ENCODE measurements around the gene IL32. TPM values are rescaled to one million over a fixed set of nuclear protein-coding genes. Genes with fewer than 3 reads are reported as not detected.

Gene IL32
- total and polyA plus RNA-seq, 2 experiments from 2014 or later, result 2.3 to 6.1 TPM

DNA sequence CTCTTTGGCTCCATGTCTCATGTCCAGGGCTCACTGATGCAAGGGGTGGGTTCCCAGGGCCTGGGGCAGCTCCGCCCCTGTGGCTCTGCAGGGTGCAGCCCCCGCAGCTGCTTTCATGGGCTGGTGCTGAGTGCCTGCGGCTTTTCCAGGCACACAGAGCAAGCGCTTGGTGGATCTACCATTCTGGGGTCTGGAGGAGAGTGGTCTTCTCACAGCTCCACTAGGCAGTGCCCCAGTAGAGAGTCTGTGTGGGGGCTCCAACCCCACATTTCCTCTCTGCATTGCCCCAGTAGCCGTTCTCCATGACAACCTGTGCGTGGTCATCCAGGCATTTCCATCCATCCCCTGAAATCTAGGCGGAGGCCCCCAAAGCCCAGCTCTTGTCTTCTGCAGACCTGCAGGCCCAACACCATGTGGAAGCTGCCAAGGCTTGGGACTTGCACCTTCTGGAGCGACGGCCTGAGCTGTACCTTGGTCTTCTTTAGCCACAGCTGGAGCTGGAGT, 5.2 kb downstream of the IL32 start (continued):
- TF ChIP-seq, protein P1, sequence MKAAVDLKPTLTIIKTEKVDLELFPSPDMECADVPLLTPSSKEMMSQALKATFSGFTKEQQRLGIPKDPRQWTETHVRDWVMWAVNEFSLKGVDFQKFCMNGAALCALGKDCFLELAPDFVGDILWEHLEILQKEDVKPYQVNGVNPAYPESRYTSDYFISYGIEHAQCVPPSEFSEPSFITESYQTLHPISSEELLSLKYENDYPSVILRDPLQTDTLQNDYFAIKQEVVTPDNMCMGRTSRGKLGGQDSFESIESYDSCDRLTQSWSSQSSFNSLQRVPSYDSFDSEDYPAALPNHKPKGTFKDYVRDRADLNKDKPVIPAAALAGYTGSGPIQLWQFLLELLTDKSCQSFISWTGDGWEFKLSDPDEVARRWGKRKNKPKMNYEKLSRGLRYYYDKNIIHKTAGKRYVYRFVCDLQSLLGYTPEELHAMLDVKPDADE (IDR thresholded peaks at IDR 0.05), result no peak
- TF ChIP-seq STAT1 (IDR thresholded peaks at IDR 0.05; ENCODE audit: unreplicated experiment) (no peak), EZH2 (IDR thresholded peaks at IDR 0.05; ENCODE audit: low read depth, unreplicated experiment) (no peak)

DNA sequence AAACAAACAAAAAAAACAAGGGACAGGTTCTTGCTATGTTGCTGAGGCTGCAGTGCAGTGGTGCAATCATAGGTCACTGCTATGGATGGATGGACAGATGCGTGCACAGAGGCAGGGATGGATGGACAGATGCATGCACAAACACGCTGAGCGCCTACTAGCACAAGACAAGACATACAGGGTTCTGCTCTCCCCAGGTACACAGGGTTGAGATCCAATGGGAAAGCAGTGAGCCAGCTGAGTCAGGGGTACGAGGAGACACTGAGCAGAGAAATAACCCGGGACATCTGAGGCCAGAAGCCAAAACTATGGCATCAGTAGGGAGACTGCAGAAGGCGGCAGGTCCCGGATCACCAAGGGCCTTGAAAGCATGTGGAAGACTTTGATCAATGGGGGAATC, 6.2 kb downstream of the IL32 start:
- Histone ChIP-seq H3K4me3 (no peak overlapping the region), H3K27ac (ENCODE audit: low read depth) (no peak overlapping the region), H2AFZ (no peak overlapping the region), H4K20me1 (replicated peaks; ENCODE audit: insufficient read depth) (no peaks in the 10 kb centered on the region), H3K36me3 (ENCODE audit: insufficient read depth) (no peaks in the 10 kb centered on the region), H3K79me2 (replicated peaks; ENCODE audit: insufficient read depth) (no peaks in the 10 kb centered on the region), H3K27me3 (ENCODE audit: insufficient read depth) (no peaks in the 10 kb centered on the region), H3F3A (replicated peaks; ENCODE audit: low read depth) (no peaks in the 10 kb centered on the region), H3K4me1 (ENCODE audit: insufficient read depth) (no peaks in the 10 kb centered on the region), H3K9me2 (ENCODE audit: insufficient read depth) (no peaks in the 10 kb centered on the region), H3K4me2 (no peak overlapping the region)
- Mint-ChIP-seq H3K4me1 (peaks cover 31% of the 10 kb centered on the region), H3K9me3 (no peaks in the 10 kb centered on the region; the same call in 1 of the 3 replicates), H3K4me3 (no peak overlapping the region; the same call in 2 of the 3 replicates), H3K27ac (no peak overlapping the region), H3K27me3 (ENCODE audit: insufficient read depth, low read depth, poor library complexity) (peaks cover 19% of the 10 kb centered on the region), H3K36me3 (ENCODE audit: low read depth) (peaks cover 2% of the 10 kb centered on the region)
- no peak for ATAC-seq
- DNase-seq (ENCODE audit: low spot score), result no peak
- TF ChIP-seq, protein P1 (IDR thresholded peaks at IDR 0.05), result no peak
- TF ChIP-seq ZNF114 (CRISPR knock-in tag; IDR thresholded peaks at IDR 0.05) (no peak), NANOG (IDR thresholded peaks at IDR 0.05; ENCODE audit: borderline replicate concordance) (no peak), JUNB (IDR thresholded peaks at IDR 0.05; ENCODE audit: unreplicated experiment) (no peak), EZH2 (IDR thresholded peaks at IDR 0.05; ENCODE audit: low read depth, unreplicated experiment) (no peak), CREB1 (CRISPR knock-in tag; IDR thresholded peaks at IDR 0.05; ENCODE audit: low read depth) (no peak), ZNF331 (CRISPR knock-in tag; IDR thresholded peaks at IDR 0.05; ENCODE audit: low read depth) (no peak)
- TF ChIP-seq, protein P2, sequence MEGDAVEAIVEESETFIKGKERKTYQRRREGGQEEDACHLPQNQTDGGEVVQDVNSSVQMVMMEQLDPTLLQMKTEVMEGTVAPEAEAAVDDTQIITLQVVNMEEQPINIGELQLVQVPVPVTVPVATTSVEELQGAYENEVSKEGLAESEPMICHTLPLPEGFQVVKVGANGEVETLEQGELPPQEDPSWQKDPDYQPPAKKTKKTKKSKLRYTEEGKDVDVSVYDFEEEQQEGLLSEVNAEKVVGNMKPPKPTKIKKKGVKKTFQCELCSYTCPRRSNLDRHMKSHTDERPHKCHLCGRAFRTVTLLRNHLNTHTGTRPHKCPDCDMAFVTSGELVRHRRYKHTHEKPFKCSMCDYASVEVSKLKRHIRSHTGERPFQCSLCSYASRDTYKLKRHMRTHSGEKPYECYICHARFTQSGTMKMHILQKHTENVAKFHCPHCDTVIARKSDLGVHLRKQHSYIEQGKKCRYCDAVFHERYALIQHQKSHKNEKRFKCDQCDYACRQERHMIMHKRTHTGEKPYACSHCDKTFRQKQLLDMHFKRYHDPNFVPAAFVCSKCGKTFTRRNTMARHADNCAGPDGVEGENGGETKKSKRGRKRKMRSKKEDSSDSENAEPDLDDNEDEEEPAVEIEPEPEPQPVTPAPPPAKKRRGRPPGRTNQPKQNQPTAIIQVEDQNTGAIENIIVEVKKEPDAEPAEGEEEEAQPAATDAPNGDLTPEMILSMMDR (conservative IDR thresholded peaks at IDR 0.05; ENCODE audit: low read depth in 2 of 2), result no peak
- TF ChIP-seq, protein P3, sequence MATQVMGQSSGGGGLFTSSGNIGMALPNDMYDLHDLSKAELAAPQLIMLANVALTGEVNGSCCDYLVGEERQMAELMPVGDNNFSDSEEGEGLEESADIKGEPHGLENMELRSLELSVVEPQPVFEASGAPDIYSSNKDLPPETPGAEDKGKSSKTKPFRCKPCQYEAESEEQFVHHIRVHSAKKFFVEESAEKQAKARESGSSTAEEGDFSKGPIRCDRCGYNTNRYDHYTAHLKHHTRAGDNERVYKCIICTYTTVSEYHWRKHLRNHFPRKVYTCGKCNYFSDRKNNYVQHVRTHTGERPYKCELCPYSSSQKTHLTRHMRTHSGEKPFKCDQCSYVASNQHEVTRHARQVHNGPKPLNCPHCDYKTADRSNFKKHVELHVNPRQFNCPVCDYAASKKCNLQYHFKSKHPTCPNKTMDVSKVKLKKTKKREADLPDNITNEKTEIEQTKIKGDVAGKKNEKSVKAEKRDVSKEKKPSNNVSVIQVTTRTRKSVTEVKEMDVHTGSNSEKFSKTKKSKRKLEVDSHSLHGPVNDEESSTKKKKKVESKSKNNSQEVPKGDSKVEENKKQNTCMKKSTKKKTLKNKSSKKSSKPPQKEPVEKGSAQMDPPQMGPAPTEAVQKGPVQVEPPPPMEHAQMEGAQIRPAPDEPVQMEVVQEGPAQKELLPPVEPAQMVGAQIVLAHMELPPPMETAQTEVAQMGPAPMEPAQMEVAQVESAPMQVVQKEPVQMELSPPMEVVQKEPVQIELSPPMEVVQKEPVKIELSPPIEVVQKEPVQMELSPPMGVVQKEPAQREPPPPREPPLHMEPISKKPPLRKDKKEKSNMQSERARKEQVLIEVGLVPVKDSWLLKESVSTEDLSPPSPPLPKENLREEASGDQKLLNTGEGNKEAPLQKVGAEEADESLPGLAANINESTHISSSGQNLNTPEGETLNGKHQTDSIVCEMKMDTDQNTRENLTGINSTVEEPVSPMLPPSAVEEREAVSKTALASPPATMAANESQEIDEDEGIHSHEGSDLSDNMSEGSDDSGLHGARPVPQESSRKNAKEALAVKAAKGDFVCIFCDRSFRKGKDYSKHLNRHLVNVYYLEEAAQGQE (IDR thresholded peaks at IDR 0.05; ENCODE audit: unreplicated experiment), result no peak
- TF ChIP-seq, protein P4, sequence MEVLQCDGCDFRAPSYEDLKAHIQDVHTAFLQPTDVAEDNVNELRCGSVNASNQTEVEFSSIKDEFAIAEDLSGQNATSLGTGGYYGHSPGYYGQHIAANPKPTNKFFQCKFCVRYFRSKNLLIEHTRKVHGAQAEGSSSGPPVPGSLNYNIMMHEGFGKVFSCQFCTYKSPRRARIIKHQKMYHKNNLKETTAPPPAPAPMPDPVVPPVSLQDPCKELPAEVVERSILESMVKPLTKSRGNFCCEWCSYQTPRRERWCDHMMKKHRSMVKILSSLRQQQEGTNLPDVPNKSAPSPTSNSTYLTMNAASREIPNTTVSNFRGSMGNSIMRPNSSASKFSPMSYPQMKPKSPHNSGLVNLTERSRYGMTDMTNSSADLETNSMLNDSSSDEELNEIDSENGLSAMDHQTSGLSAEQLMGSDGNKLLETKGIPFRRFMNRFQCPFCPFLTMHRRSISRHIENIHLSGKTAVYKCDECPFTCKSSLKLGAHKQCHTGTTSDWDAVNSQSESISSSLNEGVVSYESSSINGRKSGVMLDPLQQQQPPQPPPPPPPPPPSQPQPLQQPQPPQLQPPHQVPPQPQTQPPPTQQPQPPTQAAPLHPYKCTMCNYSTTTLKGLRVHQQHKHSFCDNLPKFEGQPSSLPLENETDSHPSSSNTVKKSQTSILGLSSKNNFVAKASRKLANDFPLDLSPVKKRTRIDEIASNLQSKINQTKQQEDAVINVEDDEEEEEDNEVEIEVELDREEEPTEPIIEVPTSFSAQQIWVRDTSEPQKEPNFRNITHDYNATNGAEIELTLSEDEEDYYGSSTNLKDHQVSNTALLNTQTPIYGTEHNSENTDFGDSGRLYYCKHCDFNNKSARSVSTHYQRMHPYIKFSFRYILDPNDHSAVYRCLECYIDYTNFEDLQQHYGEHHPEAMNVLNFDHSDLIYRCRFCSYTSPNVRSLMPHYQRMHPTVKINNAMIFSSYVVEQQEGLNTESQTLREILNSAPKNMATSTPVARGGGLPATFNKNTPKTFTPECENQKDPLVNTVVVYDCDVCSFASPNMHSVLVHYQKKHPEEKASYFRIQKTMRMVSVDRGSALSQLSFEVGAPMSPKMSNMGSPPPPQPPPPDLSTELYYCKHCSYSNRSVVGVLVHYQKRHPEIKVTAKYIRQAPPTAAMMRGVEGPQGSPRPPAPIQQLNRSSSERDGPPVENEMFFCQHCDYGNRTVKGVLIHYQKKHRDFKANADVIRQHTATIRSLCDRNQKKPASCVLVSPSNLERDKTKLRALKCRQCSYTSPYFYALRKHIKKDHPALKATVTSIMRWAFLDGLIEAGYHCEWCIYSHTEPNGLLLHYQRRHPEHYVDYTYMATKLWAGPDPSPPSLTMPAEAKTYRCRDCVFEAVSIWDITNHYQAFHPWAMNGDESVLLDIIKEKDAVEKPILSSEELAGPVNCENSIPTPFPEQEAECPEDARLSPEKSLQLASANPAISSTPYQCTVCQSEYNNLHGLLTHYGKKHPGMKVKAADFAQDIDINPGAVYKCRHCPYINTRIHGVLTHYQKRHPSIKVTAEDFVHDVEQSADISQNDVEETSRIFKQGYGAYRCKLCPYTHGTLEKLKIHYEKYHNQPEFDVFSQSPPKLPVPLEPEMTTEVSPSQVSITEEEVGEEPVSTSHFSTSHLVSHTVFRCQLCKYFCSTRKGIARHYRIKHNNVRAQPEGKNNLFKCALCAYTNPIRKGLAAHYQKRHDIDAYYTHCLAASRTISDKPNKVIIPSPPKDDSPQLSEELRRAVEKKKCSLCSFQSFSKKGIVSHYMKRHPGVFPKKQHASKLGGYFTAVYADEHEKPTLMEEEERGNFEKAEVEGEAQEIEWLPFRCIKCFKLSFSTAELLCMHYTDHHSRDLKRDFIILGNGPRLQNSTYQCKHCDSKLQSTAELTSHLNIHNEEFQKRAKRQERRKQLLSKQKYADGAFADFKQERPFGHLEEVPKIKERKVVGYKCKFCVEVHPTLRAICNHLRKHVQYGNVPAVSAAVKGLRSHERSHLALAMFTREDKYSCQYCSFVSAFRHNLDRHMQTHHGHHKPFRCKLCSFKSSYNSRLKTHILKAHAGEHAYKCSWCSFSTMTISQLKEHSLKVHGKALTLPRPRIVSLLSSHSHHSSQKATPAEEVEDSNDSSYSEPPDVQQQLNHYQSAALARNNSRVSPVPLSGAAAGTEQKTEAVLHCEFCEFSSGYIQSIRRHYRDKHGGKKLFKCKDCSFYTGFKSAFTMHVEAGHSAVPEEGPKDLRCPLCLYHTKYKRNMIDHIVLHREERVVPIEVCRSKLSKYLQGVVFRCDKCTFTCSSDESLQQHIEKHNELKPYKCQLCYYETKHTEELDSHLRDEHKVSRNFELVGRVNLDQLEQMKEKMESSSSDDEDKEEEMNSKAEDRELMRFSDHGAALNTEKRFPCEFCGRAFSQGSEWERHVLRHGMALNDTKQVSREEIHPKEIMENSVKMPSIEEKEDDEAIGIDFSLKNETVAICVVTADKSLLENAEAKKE (CRISPR knock-in tag; IDR thresholded peaks at IDR 0.05), result no peak

All from GM23338 (cell line).